HS-5 (cell line): ENCODE measurements around the gene SIMC1.
"Not testable (repeated sequence)": the region's sequence is repeated elsewhere in the genome, so short reads cannot be mapped to it uniquely, and the experiment has no call there.

Experiments
- DNase-seq: peaks from one replicate; pipeline ENCODE4 v3.0.0-alpha.2; 2012; ENCODE audit warnings: low read depth

Gene SIMC1

GRCh38 chr5:176216393-176216916 is 21.8 kb upstream of the SIMC1 start:
- not testable (repeated sequence) for DNase-seq

GRCh38 chr5:176217188-176217729 is 21.0 kb upstream of the SIMC1 start:
- not testable (repeated sequence) for DNase-seq

GRCh38 chr5:176217764-176218163 is 20.5 kb upstream of the SIMC1 start:
- DNase-seq: not testable (repeated sequence)

GRCh38 chr5:176222006-176222405 is 16.2 kb upstream of the SIMC1 start:
- DNase-seq: not testable (repeated sequence)

- DNase-seq: not testable (repeated sequence)
Measured at GRCh38 chr5:176228358-176228757, 9.9 kb upstream of the SIMC1 start.

GRCh38 chr5:176233253-176233652 is 5.0 kb upstream of the SIMC1 start:
- not testable (repeated sequence) for DNase-seq

GRCh38 chr5:176235155-176235554 is 3.1 kb upstream of the SIMC1 start:
- not testable (repeated sequence) for DNase-seq

- DNase-seq: not testable (repeated sequence)
Measured at GRCh38 chr5:176238645-176239283, 540 bp downstream of the SIMC1 start.

- not testable (repeated sequence) for DNase-seq
Measured at GRCh38 chr5:176239304-176239703, 1.1 kb downstream of the SIMC1 start.

- DNase-seq: not testable (repeated sequence)
Measured at GRCh38 chr5:176244318-176244717, 6.1 kb downstream of the SIMC1 start.

- DNase-seq: not testable (repeated sequence)
Measured at GRCh38 chr5:176245074-176245473, 6.8 kb downstream of the SIMC1 start.

- DNase-seq: not testable (repeated sequence)
Measured at GRCh38 chr5:176245489-176245888, 7.3 kb downstream of the SIMC1 start.

GRCh38 chr5:176250691-176251090 is 12.5 kb downstream of the SIMC1 start:
- not testable (repeated sequence) for DNase-seq

- DNase-seq: not testable (repeated sequence)
Measured at GRCh38 chr5:176252171-176252570, 13.9 kb downstream of the SIMC1 start.

GRCh38 chr5:176253370-176254065 is 15.3 kb downstream of the SIMC1 start:
- not testable (repeated sequence) for DNase-seq

- DNase-seq: not testable (repeated sequence)
Measured at GRCh38 chr5:176254066-176254393, 15.8 kb downstream of the SIMC1 start.

GRCh38 chr5:176257871-176258505 is 19.8 kb downstream of the SIMC1 start:
- DNase-seq: not testable (repeated sequence)

- not testable (repeated sequence) for DNase-seq
Measured at GRCh38 chr5:176260682-176261081, 22.5 kb downstream of the SIMC1 start.

- DNase-seq: not testable (repeated sequence)
Measured at GRCh38 chr5:176266448-176266847, 28.2 kb downstream of the SIMC1 start.

GRCh38 chr5:176289018-176289417 is 50.8 kb downstream of the SIMC1 start:
- DNase-seq: not testable (repeated sequence)

- DNase-seq: not testable (repeated sequence)
Measured at GRCh38 chr5:176290057-176290840, 52.0 kb downstream of the SIMC1 start.

- not testable (repeated sequence) for DNase-seq
Measured at GRCh38 chr5:176305356-176305755, 67.1 kb downstream of the SIMC1 start.
